GM12865 (cell line): ENCODE data around the gene EFNB2.

ENCODE experiments used
- DNase-seq: peaks from one replicate; pipeline ENCODE4 v3.0.0; 2010; ENCODE audit warnings: low read depth
- H3K4me3 ChIP-seq: 2 replicates; pipeline ENCODE4 v1.5.1; 2011; ENCODE audit warnings: mild to moderate bottlenecking, low read depth, low read length, control low read depth
- TF ChIP-seq, protein P1 (sequence below): IDR thresholded peaks from 2 replicates; pipeline ENCODE4 v1.5.1; 2011; ENCODE audit warnings: low read length, control low read depth, low read depth, inconsistent platforms; ENCODE audit not compliant: insufficient read depth; ENCODE audit errors: missing control alignments

Gene EFNB2

DNA sequence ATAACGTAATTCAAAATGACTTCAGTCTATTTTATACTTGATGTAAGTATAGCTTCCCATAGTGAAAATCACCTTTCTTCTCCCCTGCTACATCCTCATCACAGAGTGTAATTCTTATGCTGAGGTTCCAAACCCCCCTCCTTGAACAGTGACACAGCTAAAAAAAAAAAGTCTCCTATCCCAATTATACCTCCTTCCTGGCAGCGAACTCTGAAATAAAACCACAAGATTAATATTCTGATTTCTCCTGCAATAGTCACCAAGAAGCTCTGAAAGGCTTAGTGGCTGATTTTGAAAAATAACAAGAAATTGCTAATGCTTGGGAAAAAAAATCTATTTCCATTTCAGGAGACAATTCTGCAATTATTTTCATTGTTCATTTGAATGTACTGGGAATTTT is 36.3 kb downstream of the EFNB2 start:
- TF ChIP-seq, protein P1, sequence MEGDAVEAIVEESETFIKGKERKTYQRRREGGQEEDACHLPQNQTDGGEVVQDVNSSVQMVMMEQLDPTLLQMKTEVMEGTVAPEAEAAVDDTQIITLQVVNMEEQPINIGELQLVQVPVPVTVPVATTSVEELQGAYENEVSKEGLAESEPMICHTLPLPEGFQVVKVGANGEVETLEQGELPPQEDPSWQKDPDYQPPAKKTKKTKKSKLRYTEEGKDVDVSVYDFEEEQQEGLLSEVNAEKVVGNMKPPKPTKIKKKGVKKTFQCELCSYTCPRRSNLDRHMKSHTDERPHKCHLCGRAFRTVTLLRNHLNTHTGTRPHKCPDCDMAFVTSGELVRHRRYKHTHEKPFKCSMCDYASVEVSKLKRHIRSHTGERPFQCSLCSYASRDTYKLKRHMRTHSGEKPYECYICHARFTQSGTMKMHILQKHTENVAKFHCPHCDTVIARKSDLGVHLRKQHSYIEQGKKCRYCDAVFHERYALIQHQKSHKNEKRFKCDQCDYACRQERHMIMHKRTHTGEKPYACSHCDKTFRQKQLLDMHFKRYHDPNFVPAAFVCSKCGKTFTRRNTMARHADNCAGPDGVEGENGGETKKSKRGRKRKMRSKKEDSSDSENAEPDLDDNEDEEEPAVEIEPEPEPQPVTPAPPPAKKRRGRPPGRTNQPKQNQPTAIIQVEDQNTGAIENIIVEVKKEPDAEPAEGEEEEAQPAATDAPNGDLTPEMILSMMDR, result no peak
- H3K4me3 ChIP-seq, result no peak overlapping the region
- no peak for DNase-seq

- no peak for DNase-seq
- TF ChIP-seq, protein P1, result no peak
Measured at GRCh38 chr13:106498571-106498970, 36.9 kb downstream of the EFNB2 start.

GRCh38 chr13:106498158-106498557 is 37.3 kb downstream of the EFNB2 start:
- no peak overlapping the region for H3K4me3 ChIP-seq
- TF ChIP-seq, protein P1, result no peak
- DNase-seq, result no peak

More at GRCh38 chr13:106498571-106498970, 36.9 kb downstream of the EFNB2 start:
- H3K4me3 ChIP-seq, result no peak overlapping the region

DNA sequence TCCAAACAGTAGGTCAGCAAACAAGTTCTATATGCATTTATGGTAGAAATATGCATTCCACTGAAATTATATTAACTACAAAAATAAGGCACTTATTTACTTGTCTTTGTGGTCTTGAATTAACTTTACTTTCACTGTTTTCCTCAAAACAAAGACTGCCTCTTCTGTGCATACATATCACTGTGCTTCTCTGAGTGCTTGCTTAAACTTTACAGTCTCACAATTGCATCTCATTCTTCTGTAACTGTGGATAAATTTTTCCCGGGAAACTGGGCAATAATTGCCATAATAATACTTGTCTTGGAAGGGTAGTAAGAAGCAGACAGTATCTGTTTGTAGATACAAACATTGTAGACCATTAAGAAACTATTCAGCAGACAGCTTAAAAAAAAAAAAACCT is 38.4 kb downstream of the EFNB2 start:
- TF ChIP-seq, protein P1, result no peak
- no peak for DNase-seq
- H3K4me3 ChIP-seq, result no peak overlapping the region

GRCh38 chr13:106496072-106496997 is 39.1 kb downstream of the EFNB2 start:
- DNase-seq, result no peak
- no peak overlapping the region for H3K4me3 ChIP-seq
- TF ChIP-seq, protein P1, result no peak

DNA sequence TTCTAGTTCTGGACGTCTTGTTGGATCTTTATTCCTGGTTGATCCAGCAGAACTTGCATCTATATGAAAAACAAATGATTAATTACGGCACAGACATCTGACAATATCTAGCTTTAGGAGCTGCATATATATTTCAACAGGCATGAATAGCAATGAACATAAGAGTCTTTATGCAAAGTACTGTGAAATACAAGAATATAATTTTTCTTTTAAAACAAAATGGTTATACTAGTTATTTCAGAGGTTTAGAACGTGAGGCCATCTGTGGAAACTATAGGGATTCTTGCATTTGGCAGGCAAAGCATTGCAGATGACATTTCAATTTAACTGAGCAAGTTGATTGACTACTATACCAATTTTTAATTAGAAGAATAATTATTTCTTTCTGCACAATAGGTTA is 40.5 kb downstream of the EFNB2 start:
- no peak for DNase-seq
- TF ChIP-seq, protein P1, result no peak
- no peak overlapping the region for H3K4me3 ChIP-seq
